Measurements from ENCODE around the gene ZBTB45.
"Not testable (repeated sequence)": the region's sequence is repeated elsewhere in the genome, so short reads cannot be mapped to it uniquely, and the experiment has no call there.

Gene ZBTB45

GRCh38 chr19:58554494-58555368 is 35.1 kb upstream of the ZBTB45 start, which contains the start of gene CHMP2A:
Gene CHMP2A (minus strand): TSS chr19:58555105. CDS start chr19:58554212, 893 bp downstream.
- DNase-seq (ENCODE audit: low read depth) = peak; percentile 97

- no peak for DNase-seq (ENCODE audit: low read depth)
These were observed 34.3 kb upstream of the ZBTB45 start for GRCh38 chr19:58553799-58554493.

- DNase-seq (ENCODE audit: low read depth) = no peak
These were observed 33.0 kb upstream of the ZBTB45 start for GRCh38 chr19:58552655-58553054.

GRCh38 chr19:58551577-58552471 is 32.2 kb upstream of the ZBTB45 start:
- no peak for DNase-seq (ENCODE audit: low read depth)

DNA sequence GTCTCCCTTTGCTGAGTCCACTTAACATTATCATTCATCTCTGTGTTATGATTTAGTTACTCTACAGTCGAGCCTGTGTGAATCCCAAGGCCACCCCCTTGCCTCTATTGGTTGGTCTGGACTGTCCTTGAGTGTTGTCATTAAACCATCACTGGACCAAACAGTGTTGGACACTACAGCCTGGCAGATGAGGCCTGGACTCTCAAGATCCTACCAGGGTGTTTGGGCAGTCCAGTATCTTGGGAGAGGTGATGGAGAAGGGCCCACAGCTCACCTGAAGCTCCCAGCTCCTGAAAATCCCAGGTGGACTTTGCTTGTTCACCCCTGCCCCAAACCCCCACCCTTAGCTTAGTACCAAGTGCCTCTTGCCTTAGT is 31.5 kb upstream of the ZBTB45 start:
- DNase-seq (ENCODE audit: low read depth) = no peak

DNA sequence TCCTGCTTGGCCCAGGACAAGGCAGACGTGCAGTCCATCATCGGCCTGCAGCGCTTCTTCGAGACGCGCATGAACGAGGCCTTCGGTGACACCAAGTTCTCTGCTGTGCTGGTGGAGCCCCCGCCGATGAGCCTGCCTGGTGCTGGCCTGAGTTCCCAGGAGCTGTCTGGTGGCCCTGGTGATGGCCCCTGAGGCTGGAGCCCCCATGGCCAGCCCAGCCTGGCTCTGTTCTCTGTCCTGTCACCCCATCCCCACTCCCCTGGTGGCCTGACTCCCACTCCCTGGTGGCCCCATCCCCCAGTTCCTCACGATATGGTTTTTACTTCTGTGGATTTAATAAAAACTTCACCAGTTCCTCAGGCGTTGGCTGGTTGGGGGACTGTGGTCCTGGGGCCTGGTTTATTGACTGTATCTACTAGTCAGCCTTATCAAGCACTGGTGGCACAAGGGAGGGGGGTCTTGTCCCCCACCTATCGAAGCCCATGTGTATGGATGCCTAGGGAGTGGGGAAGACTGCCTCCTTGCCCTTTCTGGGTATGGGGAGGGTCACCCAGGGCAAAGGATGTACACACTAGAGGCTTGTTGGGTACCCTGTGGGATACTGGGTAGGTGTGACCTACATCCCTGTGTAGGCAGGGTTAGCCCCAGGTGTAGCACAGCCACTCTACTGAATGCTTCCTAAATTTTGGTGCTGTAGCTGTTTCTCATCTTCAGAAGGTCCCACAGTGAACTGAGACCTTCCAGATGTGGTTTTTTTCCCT is 30.9 kb upstream of the ZBTB45 start:
- DNase-seq (ENCODE audit: low read depth) = no peak

GRCh38 chr19:58549664-58550361 is 30.2 kb upstream of the ZBTB45 start:
- no peak for DNase-seq (ENCODE audit: low read depth)

DNA sequence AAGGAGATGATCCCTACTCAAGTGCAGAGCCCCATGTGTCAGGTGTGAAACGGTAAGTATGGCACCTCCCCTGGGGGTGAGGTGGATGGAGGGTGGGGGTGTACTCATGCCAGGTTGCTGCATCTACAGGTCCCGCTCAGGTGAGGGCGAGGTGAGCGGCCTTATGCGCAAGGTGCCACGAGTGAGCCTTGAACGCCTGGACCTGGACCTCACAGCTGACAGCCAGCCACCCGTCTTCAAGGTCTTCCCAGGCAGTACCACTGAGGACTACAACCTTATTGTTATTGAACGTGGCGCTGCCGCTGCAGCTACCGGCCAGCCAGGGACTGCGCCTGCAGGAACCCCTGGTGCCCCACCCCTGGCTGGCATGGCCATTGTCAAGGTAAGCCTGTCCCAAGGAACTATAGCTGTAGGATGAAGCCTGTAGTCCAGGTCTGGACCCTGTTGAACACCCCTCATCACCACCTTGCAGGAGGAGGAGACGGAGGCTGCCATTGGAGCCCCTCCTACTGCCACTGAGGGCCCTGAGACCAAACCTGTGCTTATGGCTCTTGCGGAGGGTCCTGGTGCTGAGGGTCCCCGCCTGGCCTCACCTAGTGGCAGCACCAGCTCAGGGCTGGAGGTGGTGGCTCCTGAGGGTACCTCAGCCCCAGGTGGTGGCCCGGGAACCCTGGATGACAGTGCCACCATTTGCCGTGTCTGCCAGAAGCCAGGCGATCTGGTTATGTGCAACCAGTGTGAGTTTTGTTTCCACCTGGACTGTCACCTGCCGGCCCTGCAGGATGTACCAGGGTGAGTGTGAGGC is 29.5 kb upstream of the ZBTB45 start:
- no peak for DNase-seq (ENCODE audit: low read depth)

DNA sequence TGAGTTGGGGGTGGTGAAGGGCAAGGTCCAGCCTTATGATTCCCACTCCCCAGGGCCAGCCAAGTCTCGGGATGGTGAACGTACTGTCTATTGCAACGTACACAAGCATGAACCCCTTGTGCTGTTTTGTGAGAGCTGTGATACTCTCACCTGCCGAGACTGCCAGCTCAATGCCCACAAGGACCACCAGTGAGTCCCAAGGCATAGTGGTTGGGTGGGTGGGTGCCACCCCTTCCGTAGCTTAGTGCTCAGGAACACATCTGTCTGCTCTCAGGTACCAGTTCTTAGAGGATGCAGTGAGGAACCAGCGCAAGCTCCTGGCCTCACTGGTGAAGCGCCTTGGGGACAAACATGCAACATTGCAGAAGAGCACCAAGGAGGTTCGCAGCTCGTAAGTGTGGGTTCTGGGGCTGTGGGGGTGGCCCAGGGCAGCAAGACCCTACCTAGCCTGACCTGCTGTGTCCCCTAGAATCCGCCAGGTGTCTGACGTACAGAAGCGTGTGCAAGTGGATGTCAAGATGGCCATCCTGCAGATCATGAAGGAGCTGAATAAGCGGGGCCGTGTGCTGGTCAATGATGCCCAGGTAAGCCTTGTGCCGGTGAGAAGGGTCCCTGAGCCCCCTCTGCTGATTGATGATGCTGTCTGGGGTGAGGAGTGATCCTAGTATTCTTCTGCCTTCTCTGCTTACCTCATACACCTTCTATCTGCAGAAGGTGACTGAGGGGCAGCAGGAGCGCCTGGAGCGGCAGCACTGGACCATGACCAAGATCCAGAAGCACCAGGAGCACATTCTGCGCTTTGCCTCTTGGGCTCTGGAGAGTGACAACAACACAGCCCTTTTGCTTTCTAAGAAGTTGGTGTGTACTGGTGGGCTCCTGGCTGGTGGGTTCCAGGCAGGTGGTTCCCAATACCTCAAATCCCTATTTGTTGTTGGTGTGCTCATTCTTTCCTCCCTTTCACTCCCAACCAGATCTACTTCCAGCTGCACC is 28.0 kb upstream of the ZBTB45 start:
- DNase-seq (ENCODE audit: low read depth) = no peak

GRCh38 chr19:58546019-58546530 is 26.5 kb upstream of the ZBTB45 start:
- DNase-seq (ENCODE audit: low read depth) = no peak

DNA sequence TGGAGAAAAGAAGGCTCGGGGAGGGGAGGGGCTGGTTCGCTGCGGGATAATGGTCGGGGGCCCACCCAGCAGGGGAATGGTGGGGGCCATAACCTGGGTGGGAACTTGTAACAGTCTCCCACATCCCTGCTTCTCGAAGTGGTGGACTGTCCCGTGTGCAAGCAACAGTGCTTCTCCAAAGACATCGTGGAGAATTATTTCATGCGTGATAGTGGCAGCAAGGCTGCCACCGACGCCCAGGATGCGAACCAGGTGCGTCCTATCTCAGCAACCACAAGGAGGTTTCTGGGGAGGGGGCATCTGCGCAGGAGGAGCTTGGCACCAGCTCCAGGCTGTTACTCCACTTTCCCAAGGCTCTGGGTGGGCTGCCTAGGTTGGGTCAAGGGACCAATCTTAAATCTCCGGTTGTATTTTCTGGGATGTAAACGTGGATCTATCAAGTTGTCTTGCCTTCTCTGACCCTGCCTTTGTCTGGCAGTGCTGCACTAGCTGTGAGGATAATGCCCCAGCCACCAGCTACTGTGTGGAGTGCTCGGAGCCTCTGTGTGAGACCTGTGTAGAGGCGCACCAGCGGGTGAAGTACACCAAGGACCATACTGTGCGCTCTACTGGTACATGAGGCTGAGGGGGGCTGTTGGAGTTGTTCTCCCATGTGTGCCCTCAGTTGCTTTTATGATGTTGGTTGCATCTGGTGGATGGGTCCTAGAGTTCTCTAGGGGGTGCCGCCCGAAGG is 25.8 kb upstream of the ZBTB45 start:
- no peak for DNase-seq (ENCODE audit: low read depth)

GRCh38 chr19:58544591-58545285 is 25.1 kb upstream of the ZBTB45 start:
- peak; percentile 69 for DNase-seq (ENCODE audit: low read depth)

GRCh38 chr19:58543826-58544590 is 24.4 kb upstream of the ZBTB45 start, which contains the start of gene TRIM28:
Gene TRIM28 (plus strand): TSS chr19:58544064. CDS start chr19:58544758, 694 bp downstream.
- DNase-seq (ENCODE audit: low read depth) = peak; percentile 100

- not testable (repeated sequence) for DNase-seq (ENCODE audit: low read depth)
These were observed 23.2 kb upstream of the ZBTB45 start for GRCh38 chr19:58542641-58543372.

GRCh38 chr19:58539169-58539559 is 19.6 kb upstream of the ZBTB45 start:
- not testable (repeated sequence) for DNase-seq (ENCODE audit: low read depth)

Measured in activated T-helper 9 cell treated with anti-CD3 and anti-CD28 coated beads, Interleukin-2, amount 50 U/mL, for 16 hours (primary cell).